ENCODE data around the gene SUCO.
"Not testable (repeated sequence)": the region's sequence is repeated elsewhere in the genome, so short reads cannot be mapped to it uniquely, and the experiment has no call there.

SUCO gene

GRCh38 chr1:172608098-172608601 lies 75.2 kb downstream of the SUCO start:
- no peak for DNase-seq (ENCODE audit: low spot score)

GRCh38 chr1:172609528-172609927 lies 76.6 kb downstream of the SUCO start:
- no peak for DNase-seq (ENCODE audit: low spot score)

GRCh38 chr1:172612478-172612877 lies 79.5 kb downstream of the SUCO start:
- no peak for DNase-seq (ENCODE audit: low spot score)

- no peak for DNase-seq (ENCODE audit: low spot score)
These were observed 80.3 kb downstream of the SUCO start for GRCh38 chr1:172613294-172613693.

GRCh38 chr1:172616195-172616594 lies 83.2 kb downstream of the SUCO start:
- no peak for DNase-seq (ENCODE audit: low spot score)

GRCh38 chr1:172616636-172617035 lies 83.7 kb downstream of the SUCO start:
- no peak for DNase-seq (ENCODE audit: low spot score)

GRCh38 chr1:172620603-172621002 lies 87.7 kb downstream of the SUCO start:
- DNase-seq (ENCODE audit: low spot score) = not testable (repeated sequence)

- DNase-seq (ENCODE audit: low spot score) = no peak
These were observed 89.6 kb downstream of the SUCO start for GRCh38 chr1:172622541-172622940.

- no peak for DNase-seq (ENCODE audit: low spot score)
These were observed 90.8 kb downstream of the SUCO start for GRCh38 chr1:172623748-172624147.

DNA sequence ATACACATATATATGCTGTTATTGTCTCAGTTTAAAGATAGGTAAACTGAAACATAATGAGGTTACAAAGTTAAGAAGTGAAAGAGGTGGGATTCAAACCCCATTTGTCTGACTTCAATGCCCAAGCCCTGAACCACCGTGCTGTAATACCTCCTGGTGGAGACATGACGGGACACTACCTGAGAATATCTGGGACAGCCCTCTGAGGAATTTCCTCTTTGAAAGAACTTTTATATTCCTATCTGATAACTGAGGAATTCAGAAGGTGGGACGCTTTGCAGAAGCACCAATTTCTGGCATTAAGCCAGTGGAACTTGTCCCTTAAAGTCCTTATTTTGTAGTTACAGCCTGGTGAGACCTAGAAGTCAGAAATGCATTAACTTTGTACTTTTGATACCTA lies 93.9 kb downstream of the SUCO start:
- no peak for DNase-seq (ENCODE audit: low spot score)

DNA sequence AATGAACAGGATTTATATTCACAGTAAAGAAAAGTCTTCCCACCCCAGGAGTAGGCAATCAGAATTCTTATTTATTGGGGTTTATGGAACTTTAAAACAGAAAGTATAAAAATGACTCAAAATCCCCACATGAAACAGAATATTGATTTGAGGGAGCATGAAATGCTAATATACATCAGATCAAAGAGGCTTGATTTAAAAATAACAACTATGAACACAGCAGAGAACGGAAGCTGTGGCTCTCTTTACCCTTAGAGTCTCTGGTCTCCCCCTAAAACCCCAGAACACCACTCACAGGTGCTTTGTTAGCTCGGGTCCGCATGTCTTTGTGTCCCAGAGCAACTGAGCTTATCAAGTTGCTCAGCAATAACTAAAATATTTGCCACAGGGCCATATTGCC lies 94.8 kb downstream of the SUCO start:
- no peak for DNase-seq (ENCODE audit: low spot score)

DNA sequence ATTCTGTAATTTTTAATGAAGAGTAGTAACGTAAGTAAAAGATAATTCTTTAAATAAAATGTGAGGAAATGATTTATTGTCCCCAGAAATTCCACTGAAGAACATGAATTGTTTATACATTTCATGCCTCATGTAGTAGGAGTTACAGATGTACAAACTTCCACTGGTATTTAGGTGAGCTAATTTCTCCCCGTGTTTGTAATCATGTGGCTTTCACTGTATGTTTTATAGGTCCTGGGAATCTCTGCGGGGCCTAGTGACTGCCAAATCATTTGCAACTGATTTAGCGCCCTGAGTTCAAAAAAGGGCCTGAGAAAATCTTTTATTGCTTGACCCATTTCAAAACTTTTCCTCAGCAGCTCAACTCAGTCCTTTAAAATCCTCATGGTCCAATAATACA lies 95.5 kb downstream of the SUCO start:
- DNase-seq (ENCODE audit: low spot score) = no peak

- DNase-seq (ENCODE audit: low spot score) = no peak
These were observed 96.2 kb downstream of the SUCO start for GRCh38 chr1:172629170-172629569.

- no peak for DNase-seq (ENCODE audit: low spot score)
These were observed 96.7 kb downstream of the SUCO start for GRCh38 chr1:172629638-172630037.

- no peak for DNase-seq (ENCODE audit: low spot score)
These were observed 97.3 kb downstream of the SUCO start for GRCh38 chr1:172630056-172630818.

GRCh38 chr1:172630868-172631267 lies 97.9 kb downstream of the SUCO start:
- no peak for DNase-seq (ENCODE audit: low spot score)

DNA sequence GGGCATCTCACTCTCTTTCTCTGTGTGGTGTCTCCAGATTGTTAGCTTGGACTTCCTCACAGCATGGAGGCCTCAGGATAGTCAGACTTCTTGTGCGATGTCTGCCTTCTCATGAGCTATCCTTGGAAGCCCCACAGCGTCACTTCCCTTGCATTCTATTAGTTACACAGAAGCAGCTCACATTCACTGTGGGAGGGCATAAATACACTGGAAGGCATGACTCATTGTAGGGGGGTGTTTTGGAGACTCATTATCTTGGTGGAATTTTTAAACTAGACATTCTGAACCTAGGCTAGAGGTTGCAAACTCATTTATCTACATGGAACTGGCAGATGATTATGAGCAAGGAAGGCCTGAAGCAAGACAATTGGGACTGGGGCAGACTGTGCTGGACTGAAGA lies 104.6 kb downstream of the SUCO start:
- peak; percentile 17 for DNase-seq (ENCODE audit: low spot score)

- no peak for DNase-seq (ENCODE audit: low spot score)
These were observed 105.3 kb downstream of the SUCO start for GRCh38 chr1:172638249-172638648.

GRCh38 chr1:172638885-172639831 lies 106.2 kb downstream of the SUCO start:
- peak; percentile 34 for DNase-seq (ENCODE audit: low spot score)

GRCh38 chr1:172640111-172640510 lies 107.2 kb downstream of the SUCO start:
- no peak for DNase-seq (ENCODE audit: low spot score)

DNA sequence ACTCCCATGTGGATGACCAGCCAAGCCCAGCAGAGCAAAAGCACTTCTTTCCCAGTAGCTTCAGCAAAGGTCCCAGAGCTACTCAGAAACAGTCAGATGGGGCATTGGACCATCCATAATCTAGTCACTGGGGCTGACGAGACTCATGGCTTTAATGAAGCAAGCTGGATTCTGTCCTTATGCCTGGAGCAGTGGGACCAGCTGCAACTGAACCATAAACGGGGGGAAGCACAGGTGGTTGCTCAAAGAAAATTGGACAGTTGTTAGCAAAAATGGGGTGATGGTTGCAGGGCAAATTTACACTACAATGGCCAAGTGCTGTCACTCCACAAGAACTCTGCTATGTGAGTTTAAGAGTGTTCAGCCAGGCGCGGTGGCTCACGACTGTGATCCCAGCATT lies 108.5 kb downstream of the SUCO start:
- DNase-seq (ENCODE audit: low spot score) = no peak

- no peak for DNase-seq (ENCODE audit: low spot score)
These were observed 110.0 kb downstream of the SUCO start for GRCh38 chr1:172642970-172643369.

DNA sequence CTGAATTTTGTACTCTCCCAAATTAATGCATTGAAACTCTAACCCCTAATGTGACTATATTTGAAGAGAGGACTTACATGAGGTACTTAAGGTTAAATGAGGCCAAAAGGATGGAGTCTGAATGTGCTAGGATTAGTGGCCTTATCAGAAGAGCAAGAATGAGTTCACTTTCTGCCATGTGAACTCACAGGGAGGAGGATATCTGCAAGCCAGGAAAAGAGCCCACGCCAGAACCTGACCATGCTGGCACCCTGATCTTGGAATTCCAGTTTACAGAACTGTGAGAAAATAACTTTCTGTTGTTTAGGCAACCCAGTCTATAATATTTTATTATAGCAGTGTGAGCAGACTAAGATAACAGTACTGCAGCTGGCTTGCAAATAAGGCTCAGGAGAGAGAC lies 113.7 kb downstream of the SUCO start:
- no peak for DNase-seq (ENCODE audit: low spot score)

Measured in hepatic stellate cell (primary cell).